GM19193 (cell line): Measurements from ENCODE around the gene SPSB1.

ENCODE experiments used
- POLR2A ChIP-seq: IDR thresholded peaks from 4 replicates; pipeline ENCODE4 v1.6.1; 2011; ENCODE audit not compliant: insufficient read depth, insufficient read length; ENCODE audit errors: extremely low read depth

The SPSB1 gene

DNA sequence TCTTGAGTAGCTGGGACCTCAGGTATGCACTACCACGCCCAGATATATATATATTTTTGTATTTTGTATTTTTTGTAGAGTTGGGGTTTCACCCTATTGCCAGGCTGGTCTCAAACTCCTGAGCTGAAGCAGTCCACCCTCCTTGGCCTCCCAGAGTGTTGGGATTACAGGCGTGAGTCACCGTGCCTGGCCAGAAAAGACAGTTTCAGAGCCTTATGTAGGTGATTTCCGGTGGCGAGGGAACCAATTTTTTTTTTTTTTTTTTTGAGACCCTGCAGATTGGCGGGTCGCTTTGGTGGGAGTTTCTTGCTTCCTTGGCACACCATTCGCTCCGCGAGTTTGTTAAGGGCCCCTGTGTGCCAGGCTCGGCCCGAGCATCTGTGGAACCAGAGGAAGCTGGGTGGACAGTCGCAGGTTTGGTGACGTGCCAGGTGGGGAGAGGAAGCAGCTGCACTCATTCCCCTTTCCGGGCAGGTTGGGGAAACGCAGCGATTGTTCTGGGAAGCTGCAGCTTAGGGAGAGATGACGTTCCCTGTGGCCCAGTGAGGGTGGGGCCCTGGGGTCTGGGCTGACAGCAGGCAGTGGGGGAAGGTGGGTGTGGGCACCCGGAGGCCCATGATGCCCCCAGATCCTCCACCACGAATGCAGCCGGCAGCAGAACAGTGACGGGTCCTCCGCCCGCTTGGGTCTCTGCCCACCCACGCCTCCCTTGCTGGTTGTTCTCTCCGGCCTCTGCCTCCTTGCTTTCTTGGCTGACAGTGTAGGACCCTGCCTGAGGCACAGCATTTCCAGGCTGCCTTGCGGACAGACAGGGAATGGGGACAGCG is 25.1 kb downstream of the SPSB1 start:
- TF ChIP-seq POLR2A, result no peak

- no peak for TF ChIP-seq POLR2A
These were observed 26.6 kb downstream of the SPSB1 start for GRCh38 chr1:9319208-9319788.

DNA sequence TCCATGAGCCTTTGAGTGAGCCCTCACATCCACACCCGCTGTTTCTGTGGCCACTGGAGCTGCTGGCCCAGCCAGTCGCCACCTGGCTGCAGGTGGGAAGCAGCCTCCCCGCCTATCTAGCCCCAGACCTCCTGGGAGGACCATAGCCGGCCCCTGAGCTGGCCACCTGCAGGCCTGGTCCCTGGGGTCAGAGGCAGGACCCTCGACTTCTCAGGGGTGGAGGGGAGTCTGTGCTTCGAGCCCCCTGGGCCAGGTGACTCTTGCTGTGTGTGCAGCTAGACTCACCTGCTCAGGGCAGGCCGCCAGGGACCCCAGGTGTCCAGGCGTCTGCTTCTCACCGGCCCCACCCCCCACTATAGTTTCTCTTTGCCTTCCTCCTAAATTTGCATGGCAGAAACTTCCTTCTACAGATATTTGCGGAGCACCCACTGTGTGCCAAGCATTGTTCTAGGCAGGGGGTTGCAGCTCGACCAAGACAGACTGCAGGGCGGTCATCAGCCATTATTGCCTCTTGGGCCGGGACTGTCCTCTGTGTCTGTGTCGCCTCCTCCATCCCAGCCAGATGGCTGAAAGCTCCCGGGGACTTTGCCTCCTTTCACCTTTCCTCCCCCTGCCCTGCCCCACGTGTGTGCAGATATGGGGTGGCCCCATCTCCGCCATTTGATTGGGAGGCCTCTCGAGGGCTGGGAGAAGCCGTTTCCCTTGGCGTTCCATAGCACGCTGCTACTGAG is 27.3 kb downstream of the SPSB1 start:
- TF ChIP-seq POLR2A, result no peak

GRCh38 chr1:9320520-9321479 is 28.1 kb downstream of the SPSB1 start:
- no peak for TF ChIP-seq POLR2A

DNA sequence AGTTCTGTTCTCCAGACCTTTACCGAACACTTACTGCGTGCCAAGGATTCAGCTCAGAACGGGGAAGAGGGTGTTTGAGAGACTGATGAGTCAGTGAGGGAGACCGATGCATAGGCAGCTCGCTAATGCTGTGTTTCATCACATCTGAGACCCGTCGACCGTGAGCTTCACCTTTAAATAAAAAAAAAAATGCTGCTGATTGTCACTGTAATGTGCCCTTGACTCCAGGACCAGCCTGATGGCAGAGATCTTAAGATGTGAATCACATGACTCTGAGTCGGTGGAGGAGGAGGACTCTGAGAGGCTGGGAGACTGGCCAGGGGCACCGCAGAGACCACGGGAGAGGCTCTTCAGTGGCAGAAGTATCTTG is 28.8 kb downstream of the SPSB1 start:
- no peak for TF ChIP-seq POLR2A

DNA sequence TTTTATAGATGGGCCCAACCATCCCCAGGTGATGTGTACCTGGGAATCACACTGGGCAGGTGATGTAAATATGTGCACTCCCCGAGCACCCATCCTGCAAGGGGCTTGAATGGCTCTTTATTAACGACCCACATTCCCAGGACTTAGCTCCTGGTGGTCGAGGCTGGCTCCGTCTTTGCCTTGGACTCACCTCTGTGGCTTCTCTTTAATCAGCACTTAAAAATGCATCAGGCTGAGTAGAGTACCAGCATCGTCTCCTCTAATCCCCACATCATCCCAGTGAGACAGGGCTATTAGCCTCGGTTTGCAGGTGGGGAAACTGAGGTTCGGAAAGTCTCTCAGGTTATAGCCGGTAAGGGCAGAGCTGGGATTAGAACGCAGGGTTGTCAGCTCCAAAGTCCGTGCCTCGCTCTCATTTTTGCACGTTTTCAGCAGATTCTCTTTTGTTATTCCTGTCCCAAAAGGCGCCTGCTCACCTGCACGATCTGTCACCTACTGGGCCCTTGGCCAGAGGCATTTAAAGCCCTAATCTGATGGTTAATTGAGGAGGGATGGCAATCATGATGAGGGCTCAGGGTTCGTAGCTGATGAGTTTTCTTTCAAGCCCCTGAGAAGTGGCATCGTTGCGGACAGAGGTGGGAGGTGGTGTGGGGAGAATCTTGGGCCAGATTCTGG is 29.4 kb downstream of the SPSB1 start:
- TF ChIP-seq POLR2A, result no peak

GRCh38 chr1:9322661-9323244 is 30.1 kb downstream of the SPSB1 start:
- TF ChIP-seq POLR2A, result no peak

GRCh38 chr1:9324246-9325096 is 31.8 kb downstream of the SPSB1 start:
- TF ChIP-seq POLR2A, result no peak

- TF ChIP-seq POLR2A, result no peak
These were observed 33.9 kb downstream of the SPSB1 start for GRCh38 chr1:9326596-9326995.

- TF ChIP-seq POLR2A, result no peak
These were observed 35.5 kb downstream of the SPSB1 start for GRCh38 chr1:9328201-9328600.

- no peak for TF ChIP-seq POLR2A
These were observed 36.0 kb downstream of the SPSB1 start for GRCh38 chr1:9328715-9329114.

- no peak for TF ChIP-seq POLR2A
These were observed 38.3 kb downstream of the SPSB1 start for GRCh38 chr1:9331016-9331415.
